Rectal smooth muscle tissue (tissue), 1 donor: ENCODE results near the gene SLC35F3.

ENCODE experiments used
- H3K27ac ChIP-seq: one replicate; pipeline ENCODE4 v1.7.0; 2013; ENCODE audit warnings: low read depth, low read length, inconsistent platforms
- H3K27me3 ChIP-seq: one replicate; pipeline ENCODE4 v1.7.0; 2013; ENCODE audit warnings: low read length; ENCODE audit not compliant: control insufficient read depth, insufficient read depth
- H3K36me3 ChIP-seq: one replicate; pipeline ENCODE4 v1.7.0; 2013; ENCODE audit warnings: low read length; ENCODE audit not compliant: control insufficient read depth, insufficient read depth
- H3K4me1 ChIP-seq: one replicate; pipeline ENCODE4 v1.7.0; 2013; ENCODE audit warnings: low read length; ENCODE audit not compliant: control insufficient read depth, insufficient read depth
- H3K4me3 ChIP-seq: one replicate; pipeline ENCODE4 v1.7.0; 2013; ENCODE audit warnings: low read length
- H3K9ac ChIP-seq: one replicate; pipeline ENCODE4 v1.7.0; 2013; ENCODE audit warnings: low read length

The SLC35F3 gene

DNA sequence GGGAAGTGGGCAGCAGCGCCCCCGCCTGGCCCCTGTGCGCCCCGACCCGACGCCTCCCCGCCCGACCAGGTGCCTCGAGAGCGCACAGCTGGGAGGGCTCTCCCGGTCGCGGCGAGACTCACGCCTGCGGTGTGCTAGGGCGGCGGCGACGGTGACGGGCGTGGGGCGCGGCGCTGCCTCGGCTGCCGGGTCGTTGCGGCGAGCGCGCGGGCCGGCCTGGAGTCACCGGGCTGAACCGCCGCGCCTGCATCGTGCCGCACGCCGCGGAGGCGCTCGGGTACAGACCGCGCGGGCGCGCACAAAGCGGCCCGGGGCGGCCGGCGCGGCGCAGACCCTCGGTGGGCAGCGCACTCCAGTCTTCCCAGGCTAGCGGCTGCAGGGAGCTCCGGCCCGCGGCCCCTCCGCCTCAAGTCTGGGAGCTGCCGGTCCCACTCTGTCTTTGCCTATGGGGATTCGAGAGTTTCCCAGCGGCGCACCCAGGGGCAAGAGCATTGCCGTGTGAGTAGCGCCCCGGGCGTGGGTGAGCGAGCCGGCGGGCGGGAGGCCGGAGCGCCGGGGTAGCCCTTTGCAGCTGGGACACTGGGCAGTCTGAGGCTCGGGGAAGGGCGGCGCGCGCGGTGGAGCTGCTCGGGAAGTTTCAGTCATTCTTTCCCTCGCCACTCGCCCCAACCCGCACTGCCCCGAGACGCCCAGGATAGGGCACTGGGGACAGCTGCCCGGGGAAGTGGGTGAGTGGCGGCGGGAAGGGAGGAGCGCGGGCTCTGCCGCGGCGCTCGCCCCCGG is at the start of gene SLC35F3:
Gene SLC35F3, plus strand, starts transcription at position 44 of the 783 bp plus-strand sequence.
- no peak within 1 kb of the TSS for H3K9ac ChIP-seq
- peaks cover 4% of the 10 kb centered on the region for H3K27me3 ChIP-seq
- H3K4me3 ChIP-seq = no peak within 1 kb of the TSS

GRCh38 chr1:233859446-233859845 is 45.0 kb upstream of the SLC35F3 start:
- no peak overlapping the region for H3K4me3 ChIP-seq
- H3K36me3 ChIP-seq = no peaks in the 10 kb centered on the region
- H3K27ac ChIP-seq = no peak overlapping the region
- no peaks in the 10 kb centered on the region for H3K27me3 ChIP-seq
- H3K4me1 ChIP-seq = no peaks in the 10 kb centered on the region
- no peak overlapping the region for H3K9ac ChIP-seq

More for the DNA sequence above, at the start of gene SLC35F3:
- no peak within 1 kb of the TSS for H3K27ac ChIP-seq
- no peaks in the 10 kb centered on the region for H3K36me3 ChIP-seq
- H3K4me1 ChIP-seq = no peaks in the 10 kb centered on the region

GRCh38 chr1:233863901-233864545 is 40.5 kb upstream of the SLC35F3 start:
- Histone ChIP-seq H3K4me3 (no peak overlapping the region), H3K4me1 (no peaks in the 10 kb centered on the region), H3K9ac (no peak overlapping the region), H3K27me3 (no peaks in the 10 kb centered on the region), H3K27ac (no peak overlapping the region), H3K36me3 (no peaks in the 10 kb centered on the region)

DNA sequence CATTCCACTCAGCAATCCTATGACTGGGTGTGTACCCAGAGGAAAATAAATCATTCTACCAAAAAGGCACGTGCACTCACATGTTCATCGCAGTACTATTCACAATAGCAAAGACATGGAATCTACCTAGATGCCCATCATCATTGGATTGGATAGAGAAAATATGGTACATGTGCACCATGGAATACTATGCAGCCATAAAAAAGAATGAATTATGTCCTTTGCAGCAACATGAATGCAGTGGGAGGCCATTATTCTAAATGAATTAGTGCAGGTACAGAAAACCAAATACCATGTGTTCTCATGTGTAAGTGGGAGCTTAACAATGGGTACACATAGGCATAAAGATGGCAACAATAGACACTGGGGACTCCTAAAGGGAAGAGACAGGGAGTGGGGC is 39.9 kb upstream of the SLC35F3 start:
- no peak overlapping the region for H3K4me3 ChIP-seq
- H3K27ac ChIP-seq = no peak overlapping the region
- H3K27me3 ChIP-seq = no peaks in the 10 kb centered on the region
- no peaks in the 10 kb centered on the region for H3K4me1 ChIP-seq
- no peaks in the 10 kb centered on the region for H3K36me3 ChIP-seq
- no peak overlapping the region for H3K9ac ChIP-seq

DNA sequence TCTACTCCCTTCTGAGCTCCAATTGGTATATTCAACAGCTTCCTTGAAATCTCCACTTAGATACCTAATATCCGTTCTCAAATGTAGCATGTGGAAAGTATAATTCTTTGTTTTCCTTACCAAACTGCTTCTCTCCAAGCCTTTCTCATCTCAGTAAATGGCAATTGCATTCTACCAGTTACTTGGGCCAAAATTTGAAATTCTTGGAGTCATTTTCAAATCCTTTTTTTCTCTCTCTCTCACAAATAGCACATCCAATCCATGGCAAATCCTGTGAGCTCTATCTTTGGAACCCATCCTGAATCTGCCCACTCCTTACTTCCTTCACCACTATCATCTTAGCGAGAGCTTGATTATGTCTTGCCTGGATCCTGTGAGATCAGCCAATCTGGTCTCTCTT is 39.3 kb upstream of the SLC35F3 start:
- Histone ChIP-seq H3K4me1 (no peaks in the 10 kb centered on the region), H3K36me3 (no peaks in the 10 kb centered on the region), H3K9ac (no peak overlapping the region), H3K27ac (no peak overlapping the region), H3K4me3 (no peak overlapping the region), H3K27me3 (no peaks in the 10 kb centered on the region)

GRCh38 chr1:233865902-233866301 is 38.6 kb upstream of the SLC35F3 start:
- Histone ChIP-seq H3K27me3 (no peaks in the 10 kb centered on the region), H3K4me3 (no peak overlapping the region), H3K9ac (no peak overlapping the region), H3K27ac (no peak overlapping the region), H3K4me1 (no peaks in the 10 kb centered on the region), H3K36me3 (no peaks in the 10 kb centered on the region)

DNA sequence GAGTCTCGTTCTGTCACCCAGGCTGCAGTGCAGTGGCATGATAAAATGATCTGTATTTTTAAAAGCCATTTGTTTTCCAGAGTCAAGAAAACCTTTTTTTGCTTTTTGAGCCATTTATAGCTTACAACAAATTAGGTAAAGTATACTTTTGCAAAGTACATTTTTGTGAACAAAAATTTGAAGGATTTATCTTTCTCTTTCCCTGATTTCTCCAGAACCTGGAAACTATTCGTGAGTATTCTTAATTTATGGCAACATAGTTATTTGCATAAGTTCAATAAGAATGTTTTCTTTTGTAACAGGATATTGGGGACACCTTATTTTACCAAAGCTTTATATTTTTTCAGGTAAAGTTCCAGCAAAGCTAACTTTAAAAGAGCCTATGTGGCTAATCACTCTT is 37.4 kb upstream of the SLC35F3 start:
- Histone ChIP-seq H3K4me3 (no peak overlapping the region), H3K27me3 (no peaks in the 10 kb centered on the region), H3K4me1 (no peaks in the 10 kb centered on the region), H3K36me3 (no peaks in the 10 kb centered on the region), H3K27ac (no peak overlapping the region), H3K9ac (no peak overlapping the region)

DNA sequence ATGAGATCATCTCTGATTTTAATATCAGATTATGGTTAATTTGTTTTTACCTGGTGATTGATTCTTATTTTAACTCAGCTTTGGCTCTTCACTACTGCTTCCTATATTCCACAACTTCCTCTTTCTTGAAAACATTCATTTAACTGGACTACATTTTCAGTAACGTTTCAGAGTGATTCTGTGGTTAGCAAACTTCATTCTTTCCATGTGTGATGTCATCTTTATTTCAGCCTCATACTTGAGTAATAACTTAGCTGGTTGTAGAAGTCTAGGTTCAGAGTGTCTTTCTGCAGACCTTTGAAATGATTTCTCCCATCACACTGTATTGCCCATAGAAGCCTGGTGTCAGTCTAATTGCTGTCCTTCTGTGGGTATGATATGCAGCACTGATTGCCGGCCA is 36.0 kb upstream of the SLC35F3 start:
- H3K27me3 ChIP-seq = no peaks in the 10 kb centered on the region
- no peaks in the 10 kb centered on the region for H3K36me3 ChIP-seq
- no peaks in the 10 kb centered on the region for H3K4me1 ChIP-seq
- H3K27ac ChIP-seq = no peak overlapping the region
- H3K4me3 ChIP-seq = no peak overlapping the region
- H3K9ac ChIP-seq = no peak overlapping the region

DNA sequence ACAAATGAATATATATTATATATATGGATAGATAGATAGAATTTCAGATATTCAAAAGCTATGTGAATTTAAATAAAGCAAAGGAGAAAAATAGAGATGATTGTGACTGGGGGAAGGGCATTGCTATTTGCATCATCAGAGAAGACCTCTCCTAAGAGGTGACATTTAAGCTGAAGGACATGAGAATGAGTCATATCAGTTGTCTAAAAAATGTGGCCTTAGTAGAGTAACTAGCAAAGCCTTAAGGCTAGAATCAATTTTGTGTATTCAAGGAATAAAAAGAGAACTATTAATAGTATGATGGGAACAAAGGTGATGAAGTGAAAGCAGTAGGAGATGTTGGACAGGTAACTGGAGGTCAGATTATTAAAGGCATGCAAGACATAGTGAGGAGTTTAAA is 34.8 kb upstream of the SLC35F3 start:
- H3K4me1 ChIP-seq = no peaks in the 10 kb centered on the region
- H3K4me3 ChIP-seq = no peak overlapping the region
- no peaks in the 10 kb centered on the region for H3K36me3 ChIP-seq
- no peak overlapping the region for H3K27ac ChIP-seq
- H3K9ac ChIP-seq = no peak overlapping the region
- no peaks in the 10 kb centered on the region for H3K27me3 ChIP-seq

- Histone ChIP-seq H3K27me3 (no peaks in the 10 kb centered on the region), H3K4me3 (no peak overlapping the region), H3K27ac (no peak overlapping the region), H3K36me3 (no peaks in the 10 kb centered on the region), H3K4me1 (no peaks in the 10 kb centered on the region), H3K9ac (no peak overlapping the region)
Measured at GRCh38 chr1:233873666-233874065, 30.8 kb upstream of the SLC35F3 start.

DNA sequence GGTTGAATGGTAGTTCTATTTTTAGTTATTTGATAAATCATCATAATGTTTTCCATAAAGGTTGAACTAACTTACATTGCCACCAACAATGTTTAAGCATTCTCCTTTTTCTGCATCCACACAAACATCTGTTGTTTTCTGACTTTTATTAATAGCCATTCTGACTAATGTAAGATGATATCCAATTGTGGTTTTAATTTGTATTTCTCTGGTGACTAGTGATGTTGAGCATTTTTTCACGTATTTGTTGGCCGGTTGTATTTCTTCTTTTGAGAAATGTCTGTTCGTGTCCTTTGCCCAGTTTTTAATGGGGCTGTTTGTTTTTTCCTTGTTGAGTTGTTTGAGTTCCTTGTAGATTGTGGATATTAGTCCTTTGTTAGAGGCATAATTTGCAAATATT is 24.6 kb upstream of the SLC35F3 start:
- Histone ChIP-seq H3K4me3 (no peak overlapping the region), H3K27ac (no peak overlapping the region), H3K27me3 (no peaks in the 10 kb centered on the region), H3K9ac (no peak overlapping the region), H3K4me1 (no peaks in the 10 kb centered on the region), H3K36me3 (no peaks in the 10 kb centered on the region)

DNA sequence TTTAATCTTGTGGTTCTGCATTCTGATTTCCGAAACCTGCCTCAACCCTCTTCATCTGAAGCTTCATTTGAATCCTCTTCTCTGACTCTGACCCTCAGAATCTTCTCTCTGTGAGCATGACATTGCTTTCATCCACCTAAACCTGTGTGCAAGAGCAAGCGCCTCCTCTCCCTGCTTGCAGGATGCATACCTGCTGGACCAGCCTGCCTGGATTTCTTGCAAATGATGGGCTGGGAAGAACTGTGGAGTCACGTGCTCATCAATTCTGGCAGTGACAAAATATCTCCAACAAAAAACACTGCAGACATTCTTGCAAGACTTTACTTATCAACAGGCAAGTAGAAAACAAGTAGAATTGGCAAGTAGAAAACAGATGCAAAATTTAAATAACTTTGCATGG is 20.8 kb upstream of the SLC35F3 start:
- no peaks in the 10 kb centered on the region for H3K4me1 ChIP-seq
- no peaks in the 10 kb centered on the region for H3K27me3 ChIP-seq
- no peak overlapping the region for H3K27ac ChIP-seq
- no peak overlapping the region for H3K4me3 ChIP-seq
- no peak overlapping the region for H3K9ac ChIP-seq
- H3K36me3 ChIP-seq = no peaks in the 10 kb centered on the region
